ENCODE results near the gene FBXO7.

- no peak for TF ChIP-seq CTCF (IDR thresholded peaks at IDR 0.05; ENCODE audit: low read length)
- TF ChIP-seq EZH2 (optimal IDR thresholded peaks at IDR 0.05; ENCODE audit: low read depth, low read length), result no peak
Observed at GRCh38 chr22:32533265-32534111, 58.9 kb downstream of the FBXO7 start.

Data from MM.1S (cell line).